ENCODE measurements around the gene BANF2. TPM values are rescaled to one million over a fixed set of nuclear protein-coding genes. Genes with fewer than 3 reads are reported as not detected.
A peak's percentile ranks its signal among the peaks of the same experiment; 100 is the strongest.

BANF2 gene
- total and polyA plus RNA-seq, 2 of the 13 experiments (the other 11 are each of a cell fraction or from before 2014, with no cell fraction given), result 0.35 TPM; not detected in 1

- TF ChIP-seq SP140L (CRISPR knock-in tag; IDR thresholded peaks at IDR 0.05; ENCODE audit: borderline replicate concordance), result no peak
- no peak for TF ChIP-seq TFAP4 (IDR thresholded peaks at IDR 0.05; ENCODE audit: borderline replicate concordance, low read depth)
- TF ChIP-seq PTBP1 (IDR thresholded peaks at IDR 0.05; ENCODE audit: low read depth, low read length, poor library complexity, severe bottlenecking), result no peak
- no peak for TF ChIP-seq ZNF160 (CRISPR knock-in tag; IDR thresholded peaks at IDR 0.05)
- no peak for TF ChIP-seq ZNF550 (CRISPR knock-in tag; IDR thresholded peaks at IDR 0.05; ENCODE audit: borderline replicate concordance)
- peak; percentile 49 for TF ChIP-seq POLR2AphosphoS2 (IDR thresholded peaks at IDR 0.05; ENCODE audit: low read depth, low read length)
- no peak for TF ChIP-seq CERS6 (CRISPR knock-in tag; IDR thresholded peaks at IDR 0.05)
- TF ChIP-seq MAX (IDR thresholded peaks at IDR 0.05), result no peak
- TF ChIP-seq YY1 (IDR thresholded peaks at IDR 0.05; ENCODE audit: insufficient read depth, insufficient replicate concordance, low read depth, low read length), result no peak
- TF ChIP-seq SNRNP70 (IDR thresholded peaks at IDR 0.05; ENCODE audit: low read depth, low read length), result no peak
- TF ChIP-seq ISL2 (CRISPR knock-in tag; IDR thresholded peaks at IDR 0.05), result no peak
- TF ChIP-seq MAFK (conservative IDR thresholded peaks at IDR 0.05 in 1 of 2, IDR thresholded peaks at IDR 0.05 in 1 of 2; ENCODE audit: low read length in 2 of 2), result no peak
- TF ChIP-seq ZNF44 (CRISPR knock-in tag; IDR thresholded peaks at IDR 0.05), result no peak
- no peak for TF ChIP-seq MYC (CRISPR knock-in tag; IDR thresholded peaks at IDR 0.05; ENCODE audit: borderline replicate concordance)
- TF ChIP-seq SKI (IDR thresholded peaks at IDR 0.05; ENCODE audit: partially characterized antibody), result peak; percentile 39
- no peak for TF ChIP-seq ARID4A (CRISPR knock-in tag; IDR thresholded peaks at IDR 0.05; ENCODE audit: borderline replicate concordance)
- no peak for TF ChIP-seq ZBTB43 (CRISPR knock-in tag; conservative IDR thresholded peaks at IDR 0.05)
- TF ChIP-seq ZFP91 (CRISPR knock-in tag; IDR thresholded peaks at IDR 0.05; ENCODE audit: borderline replicate concordance), result no peak
- TF ChIP-seq ZNF792 (CRISPR knock-in tag; IDR thresholded peaks at IDR 0.05), result no peak
These were observed 22.8 kb upstream of the BANF2 start (continued) for GRCh38 chr20:17676942-17677341.

Data from HepG2 (cell line).